Measurements from ENCODE around the gene ZNF835. TPM values are rescaled to one million over a fixed set of nuclear protein-coding genes. Genes with fewer than 3 reads are reported as not detected.
A peak's percentile ranks its signal among the peaks of the same experiment; 100 is the strongest.
"Not testable (repeated sequence)": the region's sequence is repeated elsewhere in the genome, so short reads cannot be mapped to it uniquely, and the experiment has no call there.

ZNF835 gene
- total RNA-seq: 0.13 and 0.51 TPM in 2 replicates

DNA sequence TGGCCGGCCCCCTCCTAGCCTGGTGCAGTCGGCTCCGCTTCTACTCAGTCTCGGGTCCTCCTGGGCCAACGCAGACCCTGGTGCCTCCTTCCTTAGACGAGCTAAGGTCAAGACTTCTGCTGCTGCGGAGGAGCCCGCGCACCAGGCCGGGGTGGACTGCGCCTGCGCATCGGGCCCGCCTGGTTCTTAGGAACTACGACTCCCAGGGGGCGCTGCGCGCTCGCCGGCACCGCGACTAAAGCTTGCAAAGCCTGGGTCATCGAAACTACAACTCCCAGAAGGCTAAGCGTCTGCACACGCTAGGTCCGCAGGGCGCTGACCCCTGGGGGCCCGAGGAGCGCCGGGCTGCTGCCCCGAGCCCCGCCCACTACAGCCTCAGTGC is at the start of gene ZNF835:
Gene ZNF835, minus strand, starts transcription at position 145 of the 382 bp plus-strand sequence. CDS start 6,559 bp downstream, outside the sequence.
- peak; percentile 4 to 9 for DNase-seq (ENCODE audit: low read depth in 2 of 2)

DNA sequence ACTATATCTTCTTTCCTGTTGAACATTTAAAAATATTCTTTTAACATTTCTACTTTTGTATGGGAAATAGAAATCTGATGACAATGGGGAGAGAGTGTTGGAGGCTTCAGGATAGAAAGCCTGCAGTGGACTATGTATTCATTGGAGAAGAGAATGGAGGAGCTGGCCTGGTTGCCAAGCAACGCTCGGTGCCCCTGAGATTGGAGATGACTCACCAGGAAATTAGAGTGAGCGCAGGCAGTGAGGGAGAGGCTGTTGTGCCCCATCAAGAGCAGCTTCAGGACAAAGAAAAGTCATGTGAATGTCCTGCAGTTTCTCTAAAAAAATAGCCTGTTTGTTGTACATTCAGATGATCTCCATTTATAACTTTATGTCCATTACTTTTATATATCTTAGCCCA is 48.7 kb upstream of the ZNF835 start:
- peak in 1 of 2 donors; percentile 36 for DNase-seq (ENCODE audit: low read depth in 2 of 2)

GRCh38 chr19:56718231-56718630 is 46.7 kb upstream of the ZNF835 start:
- DNase-seq (ENCODE audit: low read depth in 2 of 2): no peak

DNA sequence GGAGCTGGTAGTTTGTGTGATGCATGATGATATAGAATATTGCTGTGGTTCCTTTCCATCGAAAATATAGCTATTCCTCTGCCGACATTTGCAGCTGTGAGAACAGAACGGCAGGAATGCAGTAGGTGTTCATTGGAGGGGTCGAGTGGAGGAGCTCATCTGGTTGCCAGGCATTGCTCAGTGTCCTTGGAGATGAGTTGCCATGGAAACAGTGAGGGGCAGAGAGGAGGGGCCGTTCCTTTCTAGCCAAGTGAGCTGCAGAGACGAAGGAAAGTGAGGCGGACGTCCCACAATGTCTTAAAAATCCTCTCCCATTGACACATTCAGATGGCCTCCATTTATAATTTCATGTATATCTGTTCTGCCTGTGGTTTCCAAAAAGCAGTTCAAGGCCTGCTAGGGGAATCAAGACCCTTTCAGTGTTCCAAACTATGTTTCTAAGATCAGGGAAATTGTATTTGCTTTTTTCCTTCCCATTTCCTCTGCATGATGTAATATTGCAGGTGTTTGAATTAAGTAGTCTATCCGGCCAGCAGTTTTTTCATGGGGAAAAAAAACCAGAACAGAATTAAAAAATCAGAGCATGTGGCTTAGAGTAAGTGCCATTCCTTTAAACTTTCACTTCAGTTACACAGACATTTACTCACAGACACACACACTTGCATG is 41.2 kb upstream of the ZNF835 start:
- DNase-seq (ENCODE audit: low read depth in 2 of 2): no peak

DNA sequence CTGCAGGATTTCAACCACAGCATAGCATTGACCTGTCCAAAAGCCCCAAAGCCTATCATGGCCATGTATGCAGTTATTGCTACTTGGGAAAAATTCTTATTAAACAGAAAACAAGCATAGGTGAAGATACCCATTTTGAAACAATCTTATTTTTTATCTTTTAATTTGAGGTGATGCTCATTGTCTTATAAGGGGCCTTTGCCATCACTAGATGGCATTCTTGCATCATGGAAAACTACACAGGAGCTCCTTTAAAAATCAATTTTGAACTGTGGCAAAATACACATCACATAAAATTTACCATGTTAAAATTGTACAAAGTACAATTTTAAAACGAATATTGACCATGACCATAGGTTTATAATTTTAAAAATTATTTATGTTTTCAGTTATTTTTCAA is 38.9 kb upstream of the ZNF835 start:
- DNase-seq (ENCODE audit: low read depth in 2 of 2): no peak

DNA sequence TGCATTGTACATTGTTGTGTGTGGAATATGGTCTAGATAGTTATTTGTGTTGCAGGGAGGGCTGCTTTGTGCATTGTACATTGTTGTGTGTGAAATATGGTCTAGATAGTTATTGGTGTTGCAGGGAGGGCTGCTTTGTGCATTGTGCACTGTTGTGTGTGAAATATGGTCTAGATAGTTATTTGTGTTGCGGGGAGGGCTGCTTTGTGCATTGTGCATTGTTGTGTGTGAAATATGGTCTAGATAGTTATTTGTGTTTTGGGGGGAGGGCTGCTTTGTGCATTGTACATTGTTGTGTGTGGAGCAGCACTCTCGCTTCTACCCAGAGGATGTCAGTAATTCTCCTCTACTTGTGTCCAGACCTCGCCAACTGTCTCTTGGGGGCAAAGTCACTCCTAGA is 36.3 kb upstream of the ZNF835 start:
- no peak for DNase-seq (ENCODE audit: low read depth in 2 of 2)

GRCh38 chr19:56705939-56706338 is 34.4 kb upstream of the ZNF835 start:
- DNase-seq (ENCODE audit: low read depth in 2 of 2): no peak

DNA sequence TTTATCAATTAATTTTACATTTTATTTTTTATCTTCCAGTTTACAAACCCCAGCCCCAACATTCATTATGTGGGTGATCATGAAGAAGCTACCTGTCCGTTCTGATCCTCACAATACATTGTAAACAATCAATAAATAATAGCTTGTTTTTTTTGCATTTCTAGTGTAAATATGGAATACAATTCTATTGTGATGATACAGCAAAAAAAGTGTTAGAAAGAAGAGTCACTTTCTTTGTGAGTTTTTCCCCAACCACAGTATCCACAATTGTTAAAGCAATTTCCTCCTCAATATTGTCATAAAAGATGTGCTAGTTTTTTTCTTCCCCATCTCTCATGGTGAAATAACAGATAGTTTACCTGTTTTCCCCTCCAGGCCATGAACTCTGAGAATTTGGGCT is 30.3 kb upstream of the ZNF835 start:
- no peak for DNase-seq (ENCODE audit: low read depth in 2 of 2)

DNA sequence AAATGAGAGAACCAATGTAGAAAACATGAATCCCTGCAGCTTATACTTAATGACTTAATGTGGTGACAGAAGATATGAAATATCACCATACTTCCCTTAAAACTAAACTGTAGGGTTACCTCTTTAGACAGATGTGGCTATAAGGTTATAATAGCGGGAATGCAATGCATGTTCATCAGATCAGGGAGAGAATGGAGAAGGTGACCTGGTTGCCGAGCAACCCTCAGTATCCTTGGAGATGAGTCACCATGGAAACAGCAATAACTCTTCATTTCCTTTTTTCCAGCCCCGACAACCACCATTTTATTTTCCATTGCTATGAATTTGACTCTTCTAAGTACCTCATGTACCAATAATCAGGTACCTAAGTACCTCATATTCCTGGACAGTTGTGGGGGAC is 28.0 kb upstream of the ZNF835 start:
- no peak for DNase-seq (ENCODE audit: low read depth in 2 of 2)

GRCh38 chr19:56692206-56692895 is 20.8 kb upstream of the ZNF835 start:
- no peak for DNase-seq (ENCODE audit: low read depth in 2 of 2)

DNA sequence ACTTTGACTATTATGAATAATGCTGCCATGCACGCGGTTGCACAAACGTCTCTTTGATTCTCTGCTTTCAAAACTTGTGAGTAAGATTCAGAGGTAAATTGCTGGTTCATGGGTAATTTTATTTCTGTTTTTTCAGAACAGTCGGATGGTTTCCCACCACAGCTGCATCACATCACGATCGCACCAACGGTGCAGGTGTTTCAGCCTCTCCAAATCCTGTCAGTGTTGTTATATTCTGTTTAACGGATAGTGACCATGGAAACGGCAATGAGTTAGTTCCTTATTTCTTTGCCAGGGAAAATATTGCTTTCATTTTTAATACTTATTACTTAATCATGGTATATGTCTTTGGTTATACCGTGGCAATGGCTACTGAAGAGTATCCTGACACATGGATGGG is 19.1 kb upstream of the ZNF835 start:
- DNase-seq (ENCODE audit: low read depth in 2 of 2): no peak

GRCh38 chr19:56689198-56689597 is 17.6 kb upstream of the ZNF835 start:
- no peak for DNase-seq (ENCODE audit: low read depth in 2 of 2)

DNA sequence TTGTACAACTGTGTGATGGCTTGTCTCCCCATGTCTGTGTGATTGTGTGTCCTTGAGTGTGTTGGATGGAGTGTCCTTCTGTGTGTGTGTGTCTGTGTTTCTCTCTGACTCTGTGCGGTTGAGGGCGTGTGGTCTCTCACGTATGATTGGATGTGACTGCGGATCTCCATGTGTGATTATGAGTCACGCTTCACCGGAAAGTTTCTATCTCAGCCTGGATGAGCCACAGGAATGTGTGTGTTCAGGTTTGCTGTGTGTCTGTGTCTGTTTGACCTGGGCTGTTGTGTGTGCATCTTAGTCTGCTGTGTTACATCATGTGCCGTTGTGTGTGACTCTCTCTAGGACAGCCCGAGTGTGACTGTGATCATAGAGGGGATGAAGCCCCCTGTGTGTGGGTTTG is 15.5 kb upstream of the ZNF835 start:
- no peak for DNase-seq (ENCODE audit: low read depth in 2 of 2)

DNA sequence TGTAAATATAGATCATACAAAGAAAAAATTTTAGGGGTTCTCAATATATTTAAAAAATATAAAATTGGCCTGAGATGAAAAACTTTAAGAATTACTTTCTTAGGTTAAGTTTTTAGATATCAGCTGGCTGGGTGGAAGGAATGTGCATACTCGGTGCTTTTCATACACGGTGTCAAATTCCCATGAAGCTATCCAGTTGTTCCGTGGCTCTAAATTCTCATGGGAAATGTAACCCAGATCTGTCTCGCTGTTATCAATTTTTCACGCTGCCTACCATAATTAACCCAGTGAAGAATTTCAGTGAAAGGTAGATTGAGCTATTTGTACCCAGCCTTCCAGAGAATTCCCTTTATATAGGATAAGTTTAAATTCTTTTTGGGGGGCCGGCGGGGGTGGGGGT is 11.6 kb upstream of the ZNF835 start:
- DNase-seq (ENCODE audit: low read depth in 2 of 2): no peak

DNA sequence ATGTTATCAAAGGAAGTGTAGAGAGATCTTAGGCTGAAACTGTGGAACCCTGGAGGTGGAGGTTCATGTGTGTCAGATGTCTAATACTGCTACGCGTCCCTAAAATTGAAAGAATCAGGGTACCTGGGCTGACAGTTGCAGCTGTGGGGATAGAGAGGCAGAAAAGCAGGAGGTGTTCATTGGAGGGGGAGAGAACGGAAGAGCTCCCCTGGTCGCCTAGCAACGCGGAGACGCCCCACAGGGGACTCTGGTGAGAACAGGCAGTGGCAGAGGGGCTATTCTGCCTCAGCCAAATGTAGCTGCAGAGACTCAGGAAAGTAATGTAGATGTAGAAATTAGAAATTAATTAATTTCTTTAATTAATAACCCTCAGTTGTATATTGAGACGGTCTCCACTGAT is 10.1 kb upstream of the ZNF835 start:
- DNase-seq (ENCODE audit: low read depth in 2 of 2): no peak

DNA sequence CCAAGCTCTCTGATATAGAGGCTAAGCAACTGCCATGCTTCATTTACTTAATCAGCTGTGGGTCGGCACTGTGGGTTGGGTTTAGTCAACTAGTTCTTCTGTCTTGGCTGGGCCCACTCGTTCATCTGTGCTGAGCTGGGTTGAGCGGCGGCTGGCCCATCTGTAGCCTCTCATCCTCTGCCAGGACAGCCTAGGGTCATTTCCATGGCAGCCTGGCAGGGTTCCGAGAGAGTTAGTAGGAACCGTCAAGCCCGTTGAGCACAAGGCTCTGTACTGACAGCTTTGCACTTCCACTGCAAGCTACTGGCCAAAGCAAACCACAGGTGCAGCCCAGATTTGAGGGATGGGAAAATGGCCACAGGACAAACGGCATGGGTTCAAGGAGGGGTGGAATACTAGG is 6.6 kb upstream of the ZNF835 start:
- DNase-seq (ENCODE audit: low read depth in 2 of 2): no peak

GRCh38 chr19:56672610-56673009 is 1.1 kb upstream of the ZNF835 start:
- DNase-seq (ENCODE audit: low read depth in 2 of 2): not testable (repeated sequence)

GRCh38 chr19:56670961-56671612 is 470 bp downstream of the ZNF835 start:
- no peak for DNase-seq (ENCODE audit: low read depth in 2 of 2)

- no peak for DNase-seq (ENCODE audit: low read depth in 2 of 2)
Observed at GRCh38 chr19:56670401-56670960, 1.1 kb downstream of the ZNF835 start.

- no peak for DNase-seq (ENCODE audit: low read depth in 2 of 2)
Observed at GRCh38 chr19:56668676-56669075, 2.9 kb downstream of the ZNF835 start.

GRCh38 chr19:56667311-56667870 is 4.2 kb downstream of the ZNF835 start:
- DNase-seq (ENCODE audit: low read depth in 2 of 2): no peak

DNA sequence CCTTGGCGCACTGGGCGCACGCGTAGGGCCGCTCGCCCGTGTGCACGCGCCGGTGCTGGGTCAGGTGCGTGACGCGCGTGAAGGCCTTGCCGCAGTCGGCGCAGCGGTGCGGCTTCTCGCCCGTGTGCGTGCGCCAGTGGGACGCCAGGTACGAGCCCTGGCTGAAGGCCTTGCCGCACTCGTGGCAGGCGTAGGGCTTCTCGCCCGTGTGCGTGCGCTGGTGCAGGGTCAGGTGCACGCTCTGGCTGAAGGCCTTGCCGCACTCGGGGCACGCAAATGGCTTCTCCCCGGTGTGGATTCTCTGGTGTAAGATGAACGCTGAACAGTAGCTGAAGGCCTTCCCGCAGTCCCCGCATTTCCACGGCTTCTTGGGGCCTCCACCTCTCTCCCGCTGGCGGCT is 7.0 kb downstream of the ZNF835 start:
- no peak for DNase-seq (ENCODE audit: low read depth in 2 of 2)
